Thymus (tissue), 11 donors: ENCODE results near the gene ETS1. TPM values are rescaled to one million over a fixed set of nuclear protein-coding genes. Genes with fewer than 3 reads are reported as not detected.

Experiments used
- DNase-seq, 9 donors: peaks; one replicate each; pipeline ENCODE4 v3.0.0-alpha.2; 2013; ENCODE audit warnings: low spot score in 9 of 9, low read depth in 6 of 9, missing footprints in 1 of 9
- H3K27ac ChIP-seq, 2 donors: one replicate each; pipeline ENCODE4 v1.5.1; 2013; ENCODE audit warnings: control low read depth in 1 of 2, low read depth in 1 of 2, low read length in 1 of 2, mild to moderate bottlenecking in 1 of 2, moderate library complexity in 1 of 2
- H3K27me3 ChIP-seq, 2 donors: one replicate each; pipeline ENCODE4 v1.5.1; 2013; ENCODE audit warnings: low read length in 1 of 2; ENCODE audit not compliant: control insufficient read depth in 2 of 2, insufficient read depth in 1 of 2
- H3K36me3 ChIP-seq, 2 donors: one replicate each; pipeline ENCODE4 v1.5.1; 2013; ENCODE audit warnings: low read length in 1 of 2, mild to moderate bottlenecking in 1 of 2, moderate library complexity in 1 of 2; ENCODE audit not compliant: control insufficient read depth in 2 of 2, insufficient read depth in 2 of 2
- H3K4me1 ChIP-seq, 2 donors: one replicate each; pipeline ENCODE4 v1.5.1; 2013; ENCODE audit warnings: low read length in 2 of 2; ENCODE audit not compliant: control insufficient read depth in 2 of 2, insufficient read depth in 2 of 2
- H3K4me3 ChIP-seq, 2 donors: one replicate each; pipeline ENCODE4 v1.5.1; 2013; ENCODE audit warnings: low read length in 2 of 2, control low read depth in 1 of 2, mild to moderate bottlenecking in 1 of 2
- H3K9me3 ChIP-seq, 2 donors: one replicate each; pipeline ENCODE4 v1.5.1; 2013; ENCODE audit warnings: low read length in 1 of 2, mild to moderate bottlenecking in 1 of 2; ENCODE audit not compliant: control insufficient read depth in 2 of 2, insufficient read depth in 1 of 2
- WGBS: extraction: QIAGEN DNeasy Blood & Tissue Kit; methylation state at CpG from one replicate; pipeline ENCODE4 v1.1.7; 2013; 5-methylcytosine and 5-hydroxymethylcytosine counted together
- polyA plus RNA-seq: library from polyadenylated mRNA; stranded (reverse); fragments of 200-250 nt; gene quantifications from one replicate; pipeline ENCODE4 v1.2.3, GENCODE V29; 2013
- total RNA-seq: library from RNA; stranded (reverse); fragments of 120-200 nt; gene quantifications from one replicate; pipeline ENCODE4 v1.2.4, GENCODE V29; 2013
- donor health status: healthy.

ETS1 gene
- total and polyA plus RNA-seq, 2 donors = 171 to 223 TPM

DNA sequence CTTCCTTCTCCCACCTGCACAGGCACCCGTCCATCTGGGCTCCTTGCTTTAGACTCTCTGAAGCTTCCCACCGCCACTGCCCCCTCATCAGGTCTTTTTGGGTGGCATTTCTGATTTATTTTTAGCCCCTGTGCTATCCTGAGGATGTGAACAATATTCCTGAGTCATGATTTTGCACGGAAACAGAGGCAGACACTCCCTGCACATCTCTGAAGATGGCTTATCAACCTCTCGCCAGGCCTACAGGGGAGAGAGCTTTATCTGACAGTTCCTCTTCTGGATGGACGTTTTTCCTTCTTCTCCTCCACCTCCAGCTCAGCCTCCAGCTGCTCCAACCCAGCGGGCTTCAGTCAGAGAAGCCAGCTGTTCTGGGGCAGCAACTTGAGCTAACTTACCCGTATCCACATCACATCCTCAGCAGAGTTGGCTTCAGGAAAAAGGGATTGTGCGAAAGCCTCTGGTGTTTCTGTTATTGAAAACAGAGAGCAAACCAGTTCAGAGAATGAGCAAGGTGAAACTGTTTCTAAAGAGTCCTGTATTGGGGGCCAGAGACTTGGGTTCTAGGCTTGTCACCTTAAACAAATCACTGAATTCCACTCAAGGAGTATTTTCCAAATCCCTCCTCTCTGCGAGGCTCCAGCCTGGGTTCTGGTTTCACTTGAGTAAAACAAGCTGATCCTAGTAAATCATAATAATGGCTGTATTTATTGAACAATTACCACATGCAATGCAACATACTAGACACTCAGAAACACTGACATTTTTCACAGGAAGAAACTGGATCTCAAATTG lies 33.1 kb upstream of the ETS1 start:
- Histone ChIP-seq H3K36me3 (no peaks in the 10 kb centered on the region), H3K4me1 (peaks cover 45 to 95% of the 10 kb centered on the region in 2 donors), H3K27ac (no peak overlapping the region), H3K4me3 (no peak overlapping the region), H3K9me3 (peaks cover 0 to 6% of the 10 kb centered on the region in 2 donors), H3K27me3 (no peaks in the 10 kb centered on the region)
- no peak for DNase-seq
- WGBS = 45% methylated on average over 9 of the region's 9 CpGs

GRCh38 chr11:128619540-128620308 lies 32.4 kb upstream of the ETS1 start:
- Histone ChIP-seq H3K36me3 (no peaks in the 10 kb centered on the region), H3K27ac (no peak overlapping the region), H3K27me3 (no peaks in the 10 kb centered on the region), H3K4me3 (no peak overlapping the region), H3K4me1 (peaks cover 40 to 95% of the 10 kb centered on the region in 2 donors), H3K9me3 (peaks cover 0 to 6% of the 10 kb centered on the region in 2 donors)
- WGBS = 78% methylated on average over 10 of the region's 10 CpGs
- no peak for DNase-seq

DNA sequence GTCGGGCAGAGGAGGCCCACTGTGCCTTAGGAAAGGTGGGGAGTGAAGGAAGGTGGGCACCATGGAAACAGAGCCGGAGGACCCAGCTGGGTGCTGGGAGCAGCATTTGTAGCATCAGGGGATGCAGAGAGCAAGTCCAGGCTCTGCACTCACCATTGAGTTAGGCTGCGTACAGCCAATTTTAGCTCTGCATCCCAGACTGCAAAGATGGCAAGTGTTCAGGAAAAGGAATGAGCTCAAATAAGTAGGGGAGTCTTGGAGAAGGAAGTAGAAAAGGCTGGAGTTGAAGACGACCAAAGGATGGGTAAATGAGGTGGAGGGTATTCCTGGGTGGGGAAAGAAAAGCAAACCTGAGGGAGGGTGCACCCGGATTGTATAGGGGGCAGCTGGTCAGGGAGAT lies 31.6 kb upstream of the ETS1 start:
- no peak for DNase-seq
- 97% methylated on average over 5 of the region's 5 CpGs for WGBS
- H3K4me3 ChIP-seq = no peak overlapping the region
- peaks cover 0 to 6% of the 10 kb centered on the region in 2 donors for H3K9me3 ChIP-seq
- H3K27ac ChIP-seq = no peak overlapping the region
- peaks cover 41 to 95% of the 10 kb centered on the region in 2 donors for H3K4me1 ChIP-seq
- no peaks in the 10 kb centered on the region for H3K36me3 ChIP-seq
- no peaks in the 10 kb centered on the region for H3K27me3 ChIP-seq

GRCh38 chr11:128618603-128619002 lies 31.2 kb upstream of the ETS1 start:
- 96% methylated on average over 7 of the region's 7 CpGs for WGBS
- Histone ChIP-seq H3K27ac (no peak overlapping the region), H3K27me3 (no peaks in the 10 kb centered on the region), H3K9me3 (peaks cover 0 to 6% of the 10 kb centered on the region in 2 donors), H3K4me1 (peaks cover 44 to 95% of the 10 kb centered on the region in 2 donors), H3K36me3 (no peaks in the 10 kb centered on the region), H3K4me3 (no peak overlapping the region)
- DNase-seq = no peak

DNA sequence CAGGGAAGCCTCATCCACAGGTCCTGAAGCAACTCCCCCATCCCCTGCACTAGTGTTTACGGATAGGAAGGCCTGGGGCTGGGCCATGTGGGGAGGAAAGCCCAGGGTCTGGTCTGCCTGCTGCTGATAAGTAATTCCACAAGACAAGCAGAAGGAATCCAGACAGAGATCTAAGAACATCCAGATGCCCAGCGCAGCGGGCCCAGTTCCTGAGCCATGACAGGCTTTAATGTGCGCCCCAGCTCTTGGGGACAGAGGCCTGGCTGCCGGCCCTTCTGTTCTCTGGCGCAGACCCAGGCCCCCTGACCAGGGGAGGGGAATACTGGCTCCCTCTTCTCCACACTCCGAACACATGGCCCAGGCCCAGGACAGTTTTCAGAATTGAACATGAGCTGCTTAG lies 28.8 kb upstream of the ETS1 start:
- Histone ChIP-seq H3K27ac (no peak overlapping the region), H3K36me3 (no peaks in the 10 kb centered on the region), H3K4me1 (peaks cover 42 to 95% of the 10 kb centered on the region in 2 donors), H3K4me3 (no peak overlapping the region), H3K27me3 (no peaks in the 10 kb centered on the region), H3K9me3 (peaks cover 0 to 6% of the 10 kb centered on the region in 2 donors)
- WGBS = 98% methylated on average over 7 of the region's 7 CpGs
- no peak for DNase-seq

DNA sequence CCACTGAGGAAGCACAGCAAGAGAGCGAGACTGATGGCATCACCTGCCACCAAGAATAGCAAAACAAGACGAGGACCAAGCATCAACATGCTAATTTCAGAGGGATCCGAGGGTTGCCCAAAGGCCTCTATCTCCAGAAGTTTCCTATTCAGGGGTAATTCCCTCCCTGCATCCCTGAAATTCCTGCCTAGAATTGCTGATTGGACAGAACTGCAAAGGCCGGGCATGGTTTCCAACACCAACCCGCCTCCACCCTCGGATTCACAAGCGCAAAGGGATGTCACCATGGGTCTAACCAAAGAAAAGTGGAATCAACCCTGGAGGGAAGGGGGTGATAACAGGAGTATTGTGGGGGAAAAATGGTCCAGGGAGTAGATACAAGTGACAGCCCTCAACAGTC lies 28.3 kb upstream of the ETS1 start:
- WGBS = 97% methylated on average over 7 of the region's 7 CpGs
- H3K4me1 ChIP-seq = peaks cover 42 to 95% of the 10 kb centered on the region in 2 donors
- no peaks in the 10 kb centered on the region for H3K27me3 ChIP-seq
- H3K4me3 ChIP-seq = no peak overlapping the region
- no peaks in the 10 kb centered on the region for H3K36me3 ChIP-seq
- H3K27ac ChIP-seq = no peak overlapping the region
- H3K9me3 ChIP-seq = peaks cover 0 to 6% of the 10 kb centered on the region in 2 donors
- DNase-seq = no peak

DNA sequence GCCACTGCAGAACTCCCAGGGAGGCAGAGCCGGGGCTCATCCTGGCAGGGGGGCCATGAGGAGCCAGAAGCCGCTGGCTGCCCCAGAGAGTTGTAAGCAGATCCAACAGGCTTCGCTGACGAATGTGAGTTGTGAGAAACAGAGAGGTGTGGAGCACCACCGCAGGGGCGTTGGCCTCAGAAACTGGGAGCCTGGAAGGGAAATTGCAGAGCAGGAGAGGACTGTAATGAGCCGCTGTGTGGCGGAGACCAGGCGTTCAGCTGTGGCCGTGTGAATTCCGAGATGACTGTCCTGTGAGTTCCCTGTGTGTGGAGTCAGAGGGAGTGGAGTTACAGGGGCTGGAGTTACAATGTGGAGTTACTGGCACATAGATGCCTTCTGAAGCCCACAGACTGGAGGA lies 27.7 kb upstream of the ETS1 start:
- no peak for DNase-seq
- no peaks in the 10 kb centered on the region for H3K27me3 ChIP-seq
- peaks cover 41 to 95% of the 10 kb centered on the region in 2 donors for H3K4me1 ChIP-seq
- no peak overlapping the region for H3K27ac ChIP-seq
- H3K4me3 ChIP-seq = no peak overlapping the region
- H3K36me3 ChIP-seq = no peaks in the 10 kb centered on the region
- H3K9me3 ChIP-seq = peaks cover 0 to 6% of the 10 kb centered on the region in 2 donors
- 94% methylated on average over 11 of the region's 11 CpGs for WGBS

DNA sequence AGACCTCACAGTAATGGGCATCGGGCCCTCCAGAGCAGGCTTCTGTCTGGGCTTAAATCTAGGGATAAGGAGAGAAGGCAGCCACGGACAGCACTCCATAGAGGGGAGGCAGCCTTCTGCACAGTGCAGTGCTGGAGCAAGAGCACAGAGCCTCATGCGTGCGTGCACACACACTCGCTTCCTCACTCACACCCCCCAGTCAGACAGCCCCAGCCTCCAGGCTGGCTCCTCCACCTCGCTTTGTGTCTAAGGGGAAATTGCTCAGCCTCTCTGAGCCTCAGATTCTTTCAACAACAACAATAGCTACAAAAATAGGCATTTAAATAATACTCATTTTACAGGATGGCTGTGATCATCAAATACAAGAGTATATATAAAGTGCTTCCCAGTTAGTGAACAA lies 26.7 kb upstream of the ETS1 start:
- H3K27ac ChIP-seq = peak overlapping the region; percentile 60 to 98
- H3K4me3 ChIP-seq = no peak overlapping the region
- peak in 2 of 9 donors; percentile 60 to 80 for DNase-seq
- H3K27me3 ChIP-seq = no peaks in the 10 kb centered on the region
- WGBS = 74% methylated on average over 6 of the region's 6 CpGs
- H3K9me3 ChIP-seq = no peaks in the 10 kb centered on the region
- peaks cover 45 to 95% of the 10 kb centered on the region in 2 donors for H3K4me1 ChIP-seq
- H3K36me3 ChIP-seq = no peaks in the 10 kb centered on the region
